HTR-8/SVneo (cell line): ENCODE measurements around the gene UGT2B11.
"Not testable (repeated sequence)": the region's sequence is repeated elsewhere in the genome, so short reads cannot be mapped to it uniquely, and the experiment has no call there.

Experiments used
- DNase-seq: peaks from one replicate; pipeline ENCODE4 v3.0.0; 2011; ENCODE audit warnings: low spot score, mixed read lengths; ENCODE audit not compliant: insufficient read length
- FAIRE-seq: peaks from 2 replicates; lab custom pipeline; 2011; peaks lifted over from hg19 to GRCh38; lab: Jason Lieb, UNC

The UGT2B11 gene

GRCh38 chr4:69214716-69215115 lies at the start of gene UGT2B11:
UGT2B11 (minus strand) TSS chr4:69214748; CDS start chr4:69214722, 26 bp downstream.
- DNase-seq (no peak), FAIRE-seq (no peak)

GRCh38 chr4:69253147-69253772 lies 38.7 kb upstream of the UGT2B11 start:
- FAIRE-seq: not testable (repeated sequence)

GRCh38 chr4:69250884-69251283 lies 36.3 kb upstream of the UGT2B11 start:
- DNase-seq, FAIRE-seq: not testable (repeated sequence)

More at GRCh38 chr4:69253147-69253772, 38.7 kb upstream of the UGT2B11 start:
- not testable (repeated sequence) for DNase-seq

GRCh38 chr4:69242562-69243240 lies 28.2 kb upstream of the UGT2B11 start:
- not testable (repeated sequence) for DNase-seq, FAIRE-seq

- FAIRE-seq: not testable (repeated sequence)
Measured at GRCh38 chr4:69241746-69242145, 27.2 kb upstream of the UGT2B11 start.

GRCh38 chr4:69240787-69241186 lies 26.2 kb upstream of the UGT2B11 start:
- FAIRE-seq, DNase-seq: not testable (repeated sequence)

More at GRCh38 chr4:69241746-69242145, 27.2 kb upstream of the UGT2B11 start:
- DNase-seq: not testable (repeated sequence)

- DNase-seq (no peak), FAIRE-seq (no peak)
Measured at GRCh38 chr4:69239557-69240168, 25.1 kb upstream of the UGT2B11 start.

GRCh38 chr4:69239092-69239491 lies 24.5 kb upstream of the UGT2B11 start:
- FAIRE-seq (no peak), DNase-seq (no peak)

- FAIRE-seq: no peak
Measured at GRCh38 chr4:69224891-69225290, 10.3 kb upstream of the UGT2B11 start.

GRCh38 chr4:69223277-69223676 lies 8.7 kb upstream of the UGT2B11 start:
- not testable (repeated sequence) for FAIRE-seq, DNase-seq

More at GRCh38 chr4:69224891-69225290, 10.3 kb upstream of the UGT2B11 start:
- DNase-seq: no peak

GRCh38 chr4:69218491-69218890 lies 3.9 kb upstream of the UGT2B11 start:
- not testable (repeated sequence) for DNase-seq

GRCh38 chr4:69210911-69211310 lies 3.6 kb downstream of the UGT2B11 start:
- FAIRE-seq: no peak

More at GRCh38 chr4:69218491-69218890, 3.9 kb upstream of the UGT2B11 start:
- FAIRE-seq: not testable (repeated sequence)

GRCh38 chr4:69198506-69198905 lies 16.0 kb downstream of the UGT2B11 start:
- not testable (repeated sequence) for FAIRE-seq, DNase-seq

More at GRCh38 chr4:69210911-69211310, 3.6 kb downstream of the UGT2B11 start:
- no peak for DNase-seq

- no peak for DNase-seq
- FAIRE-seq: no peak
Measured at GRCh38 chr4:69196209-69196965, 18.2 kb downstream of the UGT2B11 start.

GRCh38 chr4:69194166-69194565 lies 20.4 kb downstream of the UGT2B11 start:
- DNase-seq (no peak), FAIRE-seq (no peak)

- not testable (repeated sequence) for FAIRE-seq, DNase-seq
Measured at GRCh38 chr4:69191905-69192304, 22.6 kb downstream of the UGT2B11 start.

GRCh38 chr4:69190621-69191020 lies 23.9 kb downstream of the UGT2B11 start:
- not testable (repeated sequence) for FAIRE-seq

GRCh38 chr4:69181519-69182169 lies 32.9 kb downstream of the UGT2B11 start:
- not testable (repeated sequence) for FAIRE-seq, DNase-seq

More at GRCh38 chr4:69190621-69191020, 23.9 kb downstream of the UGT2B11 start:
- DNase-seq: not testable (repeated sequence)

- not testable (repeated sequence) for FAIRE-seq, DNase-seq
Measured at GRCh38 chr4:69179817-69180216, 34.7 kb downstream of the UGT2B11 start.
